ENCODE measurements around the gene CAPZB.

Gene CAPZB

GRCh38 chr1:19447550-19447949 lies 37.8 kb downstream of the CAPZB start:
- no peak for DNase-seq

GRCh38 chr1:19445417-19446342 lies 39.7 kb downstream of the CAPZB start:
- no peak for DNase-seq

GRCh38 chr1:19444296-19445021 lies 40.9 kb downstream of the CAPZB start:
- no peak for DNase-seq

- DNase-seq: no peak
Measured at GRCh38 chr1:19443326-19443725, 42.0 kb downstream of the CAPZB start.

GRCh38 chr1:19442154-19443096 lies 42.9 kb downstream of the CAPZB start:
- DNase-seq: no peak

GRCh38 chr1:19441048-19441780 lies 44.1 kb downstream of the CAPZB start:
- no peak for DNase-seq

GRCh38 chr1:19439464-19440171 lies 45.7 kb downstream of the CAPZB start:
- DNase-seq: no peak

GRCh38 chr1:19438516-19439195 lies 46.7 kb downstream of the CAPZB start:
- DNase-seq: no peak

GRCh38 chr1:19437891-19438294 lies 47.4 kb downstream of the CAPZB start:
- no peak for DNase-seq

- no peak for DNase-seq
Measured at GRCh38 chr1:19436716-19437476, 48.4 kb downstream of the CAPZB start.

GRCh38 chr1:19435851-19436455 lies 49.4 kb downstream of the CAPZB start:
- no peak for DNase-seq

GRCh38 chr1:19435181-19435580 lies 50.2 kb downstream of the CAPZB start:
- DNase-seq: no peak

- DNase-seq: no peak
Measured at GRCh38 chr1:19433719-19433998, 51.7 kb downstream of the CAPZB start.

GRCh38 chr1:19432943-19433718 lies 52.2 kb downstream of the CAPZB start:
- no peak for DNase-seq

GRCh38 chr1:19430121-19431068 lies 54.9 kb downstream of the CAPZB start:
- no peak for DNase-seq

GRCh38 chr1:19429611-19430010 lies 55.7 kb downstream of the CAPZB start:
- DNase-seq: no peak

GRCh38 chr1:19427087-19427781 lies 58.1 kb downstream of the CAPZB start:
- DNase-seq: no peak

All from SHP77 treated with DMSO at 0.1 percent for 48 hours (cell line).